Measurements from ENCODE around the gene LDLRAD4.

The LDLRAD4 gene

DNA sequence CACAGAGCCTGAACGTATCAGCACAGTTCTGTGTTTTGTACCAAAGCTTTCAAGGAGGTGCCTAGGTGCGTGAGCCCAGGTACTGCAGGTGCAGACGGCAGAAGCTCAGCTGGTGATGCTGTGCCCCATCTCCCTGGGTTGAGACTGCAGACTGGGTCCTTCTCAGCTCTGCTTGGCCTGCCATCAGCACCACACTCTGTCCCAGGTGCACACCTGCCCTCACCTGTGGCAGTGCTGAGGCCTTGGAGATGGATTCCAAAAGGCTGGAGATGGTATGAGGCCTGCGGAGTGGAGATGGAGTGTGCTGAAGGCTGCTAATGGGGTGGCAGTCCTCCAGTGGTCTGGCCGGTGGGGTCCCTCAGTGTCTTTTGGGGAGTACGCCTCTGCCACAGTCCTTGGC, 9.3 kb downstream of the LDLRAD4 start:
- ATAC-seq = no peak

DNA sequence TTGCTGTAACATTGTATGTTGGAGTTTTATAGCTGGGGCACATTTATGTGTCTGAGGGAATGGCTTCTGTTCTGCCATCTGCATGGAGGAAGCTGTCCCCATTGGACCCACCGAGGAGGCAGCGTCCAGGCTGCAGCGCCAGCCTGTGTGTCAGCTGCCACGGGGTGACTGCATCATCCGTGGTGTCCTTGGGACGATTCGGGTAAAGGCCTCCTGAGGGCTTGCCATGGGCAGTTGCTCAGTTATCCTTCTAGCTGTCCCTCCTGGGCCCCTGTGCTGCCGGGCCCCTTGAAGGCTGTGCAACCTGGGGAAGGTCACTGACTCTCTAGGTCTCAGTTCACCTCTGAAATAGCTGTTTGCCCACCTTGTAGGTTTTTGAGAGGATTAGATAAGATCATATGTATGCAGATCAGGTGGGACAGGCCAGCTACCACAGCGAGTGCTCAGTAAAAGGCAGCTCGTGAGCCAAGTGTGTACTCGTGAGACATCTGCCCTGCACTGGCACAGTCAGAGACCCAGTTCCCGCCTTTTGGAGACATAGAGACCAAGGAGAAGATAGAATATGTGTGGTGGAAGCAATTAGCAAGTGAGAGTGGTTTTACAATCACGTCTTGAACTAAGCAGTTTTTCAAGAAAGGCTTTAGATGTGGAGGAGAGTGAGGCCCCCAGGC, 10.6 kb downstream of the LDLRAD4 start:
- TF ChIP-seq ESRRG (CRISPR knock-in tag; IDR thresholded peaks at IDR 0.05) (no peak), TOX (CRISPR knock-in tag; IDR thresholded peaks at IDR 0.05; ENCODE audit: borderline replicate concordance) (no peak), TCF4 (CRISPR knock-in tag; IDR thresholded peaks at IDR 0.05; ENCODE audit: borderline replicate concordance) (no peak), CSDC2 (CRISPR knock-in tag; IDR thresholded peaks at IDR 0.05) (no peak), ISL1 (CRISPR knock-in tag; IDR thresholded peaks at IDR 0.05) (no peak), ZNF8 (CRISPR knock-in tag; IDR thresholded peaks at IDR 0.05) (no peak), ZNF70 (CRISPR knock-in tag; IDR thresholded peaks at IDR 0.05) (no peak)
- TF ChIP-seq, protein P1, sequence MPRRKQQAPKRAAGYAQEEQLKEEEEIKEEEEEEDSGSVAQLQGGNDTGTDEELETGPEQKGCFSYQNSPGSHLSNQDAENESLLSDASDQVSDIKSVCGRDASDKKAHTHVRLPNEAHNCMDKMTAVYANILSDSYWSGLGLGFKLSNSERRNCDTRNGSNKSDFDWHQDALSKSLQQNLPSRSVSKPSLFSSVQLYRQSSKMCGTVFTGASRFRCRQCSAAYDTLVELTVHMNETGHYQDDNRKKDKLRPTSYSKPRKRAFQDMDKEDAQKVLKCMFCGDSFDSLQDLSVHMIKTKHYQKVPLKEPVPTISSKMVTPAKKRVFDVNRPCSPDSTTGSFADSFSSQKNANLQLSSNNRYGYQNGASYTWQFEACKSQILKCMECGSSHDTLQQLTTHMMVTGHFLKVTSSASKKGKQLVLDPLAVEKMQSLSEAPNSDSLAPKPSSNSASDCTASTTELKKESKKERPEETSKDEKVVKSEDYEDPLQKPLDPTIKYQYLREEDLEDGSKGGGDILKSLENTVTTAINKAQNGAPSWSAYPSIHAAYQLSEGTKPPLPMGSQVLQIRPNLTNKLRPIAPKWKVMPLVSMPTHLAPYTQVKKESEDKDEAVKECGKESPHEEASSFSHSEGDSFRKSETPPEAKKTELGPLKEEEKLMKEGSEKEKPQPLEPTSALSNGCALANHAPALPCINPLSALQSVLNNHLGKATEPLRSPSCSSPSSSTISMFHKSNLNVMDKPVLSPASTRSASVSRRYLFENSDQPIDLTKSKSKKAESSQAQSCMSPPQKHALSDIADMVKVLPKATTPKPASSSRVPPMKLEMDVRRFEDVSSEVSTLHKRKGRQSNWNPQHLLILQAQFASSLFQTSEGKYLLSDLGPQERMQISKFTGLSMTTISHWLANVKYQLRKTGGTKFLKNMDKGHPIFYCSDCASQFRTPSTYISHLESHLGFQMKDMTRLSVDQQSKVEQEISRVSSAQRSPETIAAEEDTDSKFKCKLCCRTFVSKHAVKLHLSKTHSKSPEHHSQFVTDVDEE (CRISPR knock-in tag; IDR thresholded peaks at IDR 0.05) = no peak
- ATAC-seq = no peak

More for the DNA sequence above, 9.3 kb downstream of the LDLRAD4 start:
- TF ChIP-seq ZFP30 (CRISPR knock-in tag; IDR thresholded peaks at IDR 0.05) (no peak), ISL1 (CRISPR knock-in tag; IDR thresholded peaks at IDR 0.05) (no peak), PPARA (CRISPR knock-in tag; IDR thresholded peaks at IDR 0.05; ENCODE audit: borderline replicate concordance) (no peak), ZNF70 (CRISPR knock-in tag; IDR thresholded peaks at IDR 0.05) (no peak), OSR1 (CRISPR knock-in tag; IDR thresholded peaks at IDR 0.05) (no peak), SNAI2 (CRISPR knock-in tag; IDR thresholded peaks at IDR 0.05) (no peak), ZNF565 (CRISPR knock-in tag; conservative IDR thresholded peaks at IDR 0.05; ENCODE audit: low read depth) (no peak), RARB (CRISPR knock-in tag; IDR thresholded peaks at IDR 0.05) (no peak), ZNF8 (CRISPR knock-in tag; IDR thresholded peaks at IDR 0.05) (no peak), TCF4 (CRISPR knock-in tag; IDR thresholded peaks at IDR 0.05; ENCODE audit: borderline replicate concordance) (no peak), ZC3H10 (CRISPR knock-in tag; IDR thresholded peaks at IDR 0.05) (no peak), ARNTL (CRISPR knock-in tag; IDR thresholded peaks at IDR 0.05; ENCODE audit: borderline replicate concordance, low read depth) (no peak), ZFP3 (CRISPR knock-in tag; IDR thresholded peaks at IDR 0.05) (no peak)
- TF ChIP-seq, protein P2, sequence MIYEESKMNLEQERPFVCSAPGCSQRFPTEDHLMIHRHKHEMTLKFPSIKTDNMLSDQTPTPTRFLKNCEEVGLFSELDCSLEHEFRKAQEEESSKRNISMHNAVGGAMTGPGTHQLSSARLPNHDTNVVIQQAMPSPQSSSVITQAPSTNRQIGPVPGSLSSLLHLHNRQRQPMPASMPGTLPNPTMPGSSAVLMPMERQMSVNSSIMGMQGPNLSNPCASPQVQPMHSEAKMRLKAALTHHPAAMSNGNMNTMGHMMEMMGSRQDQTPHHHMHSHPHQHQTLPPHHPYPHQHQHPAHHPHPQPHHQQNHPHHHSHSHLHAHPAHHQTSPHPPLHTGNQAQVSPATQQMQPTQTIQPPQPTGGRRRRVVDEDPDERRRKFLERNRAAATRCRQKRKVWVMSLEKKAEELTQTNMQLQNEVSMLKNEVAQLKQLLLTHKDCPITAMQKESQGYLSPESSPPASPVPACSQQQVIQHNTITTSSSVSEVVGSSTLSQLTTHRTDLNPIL (CRISPR knock-in tag; IDR thresholded peaks at IDR 0.05; ENCODE audit: low read depth) = no peak
- TF ChIP-seq, protein P3, sequence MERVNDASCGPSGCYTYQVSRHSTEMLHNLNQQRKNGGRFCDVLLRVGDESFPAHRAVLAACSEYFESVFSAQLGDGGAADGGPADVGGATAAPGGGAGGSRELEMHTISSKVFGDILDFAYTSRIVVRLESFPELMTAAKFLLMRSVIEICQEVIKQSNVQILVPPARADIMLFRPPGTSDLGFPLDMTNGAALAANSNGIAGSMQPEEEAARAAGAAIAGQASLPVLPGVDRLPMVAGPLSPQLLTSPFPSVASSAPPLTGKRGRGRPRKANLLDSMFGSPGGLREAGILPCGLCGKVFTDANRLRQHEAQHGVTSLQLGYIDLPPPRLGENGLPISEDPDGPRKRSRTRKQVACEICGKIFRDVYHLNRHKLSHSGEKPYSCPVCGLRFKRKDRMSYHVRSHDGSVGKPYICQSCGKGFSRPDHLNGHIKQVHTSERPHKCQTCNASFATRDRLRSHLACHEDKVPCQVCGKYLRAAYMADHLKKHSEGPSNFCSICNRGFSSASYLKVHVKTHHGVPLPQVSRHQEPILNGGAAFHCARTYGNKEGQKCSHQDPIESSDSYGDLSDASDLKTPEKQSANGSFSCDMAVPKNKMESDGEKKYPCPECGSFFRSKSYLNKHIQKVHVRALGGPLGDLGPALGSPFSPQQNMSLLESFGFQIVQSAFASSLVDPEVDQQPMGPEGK (CRISPR knock-in tag; IDR thresholded peaks at IDR 0.05; ENCODE audit: borderline replicate concordance) = no peak
- TF ChIP-seq, protein P4, sequence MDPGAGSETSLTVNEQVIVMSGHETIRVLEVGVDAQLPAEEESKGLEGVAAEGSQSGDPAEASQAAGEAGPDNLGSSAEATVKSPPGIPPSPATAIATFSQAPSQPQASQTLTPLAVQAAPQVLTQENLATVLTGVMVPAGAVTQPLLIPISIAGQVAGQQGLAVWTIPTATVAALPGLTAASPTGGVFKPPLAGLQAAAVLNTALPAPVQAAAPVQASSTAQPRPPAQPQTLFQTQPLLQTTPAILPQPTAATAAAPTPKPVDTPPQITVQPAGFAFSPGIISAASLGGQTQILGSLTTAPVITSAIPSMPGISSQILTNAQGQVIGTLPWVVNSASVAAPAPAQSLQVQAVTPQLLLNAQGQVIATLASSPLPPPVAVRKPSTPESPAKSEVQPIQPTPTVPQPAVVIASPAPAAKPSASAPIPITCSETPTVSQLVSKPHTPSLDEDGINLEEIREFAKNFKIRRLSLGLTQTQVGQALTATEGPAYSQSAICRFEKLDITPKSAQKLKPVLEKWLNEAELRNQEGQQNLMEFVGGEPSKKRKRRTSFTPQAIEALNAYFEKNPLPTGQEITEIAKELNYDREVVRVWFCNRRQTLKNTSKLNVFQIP (CRISPR knock-in tag; IDR thresholded peaks at IDR 0.05; ENCODE audit: borderline replicate concordance, low read depth) = no peak

DNA sequence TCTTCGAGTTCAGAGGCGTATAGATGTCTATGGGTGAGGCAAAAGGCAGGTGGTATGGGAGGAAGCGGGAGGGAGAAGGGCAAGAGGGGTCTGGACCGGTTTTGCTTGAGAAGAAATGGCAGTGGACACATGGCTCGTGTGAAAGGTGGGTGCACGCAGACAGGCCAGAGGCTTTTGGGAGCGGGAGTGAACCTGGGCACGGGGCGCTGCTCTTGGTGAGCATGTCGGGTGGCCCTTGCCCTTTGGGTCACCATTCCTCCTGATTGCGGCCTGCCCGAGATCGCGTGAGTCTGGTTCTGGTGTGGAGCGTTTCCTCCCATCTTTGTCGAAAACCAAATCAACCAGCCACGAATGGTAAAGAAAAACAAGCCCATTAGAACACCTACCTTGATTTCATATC, 12.6 kb downstream of the LDLRAD4 start:
- ATAC-seq = no peak
- no peak for TF ChIP-seq ISL1 (CRISPR knock-in tag; IDR thresholded peaks at IDR 0.05)
- no peak for TF ChIP-seq ZFP3 (CRISPR knock-in tag; IDR thresholded peaks at IDR 0.05)
- no peak for TF ChIP-seq PPARA (CRISPR knock-in tag; IDR thresholded peaks at IDR 0.05; ENCODE audit: borderline replicate concordance)
- no peak for TF ChIP-seq ZFP30 (CRISPR knock-in tag; IDR thresholded peaks at IDR 0.05)
- TF ChIP-seq TOX (CRISPR knock-in tag; IDR thresholded peaks at IDR 0.05; ENCODE audit: borderline replicate concordance) = no peak
- TF ChIP-seq ESRRG (CRISPR knock-in tag; IDR thresholded peaks at IDR 0.05) = no peak
- no peak for TF ChIP-seq CSDC2 (CRISPR knock-in tag; IDR thresholded peaks at IDR 0.05)
- TF ChIP-seq ZNF565 (CRISPR knock-in tag; conservative IDR thresholded peaks at IDR 0.05; ENCODE audit: low read depth) = no peak

All from SK-N-SH treated with all-trans-retinoic acid at 6 μM for 48 hours (cell line).